Vagina (tissue), 2 donors: Measurements from ENCODE around the gene CBFA2T2. TPM values are rescaled to one million over a fixed set of nuclear protein-coding genes. Genes with fewer than 3 reads are reported as not detected.
"Not testable (repeated sequence)": the region's sequence is repeated elsewhere in the genome, so short reads cannot be mapped to it uniquely, and the experiment has no call there.

ENCODE experiments used
- DNase-seq, 2 donors: peaks; one replicate each; pipeline ENCODE4 v3.0.0-alpha.2; 2017; ENCODE audit errors: extremely low spot score in 2 of 2
- H3K27ac ChIP-seq: fragments of 200-600 bp; sonication (generic); one replicate; pipeline ENCODE4 v1.5.1; 2019
- H3K27me3 ChIP-seq: fragments of 200-600 bp; sonication (generic); one replicate; pipeline ENCODE4 v1.5.1; 2019
- H3K36me3 ChIP-seq, 2 donors: fragments of 200-600 bp; sonication (generic); one replicate each; pipeline ENCODE4 v1.5.1; 2017 to 2019
- H3K4me1 ChIP-seq: fragments of 200-600 bp; sonication (generic); one replicate; pipeline ENCODE4 v1.5.1; 2019
- H3K4me3 ChIP-seq, 2 donors: fragments of 200-600 bp; sonication (generic); 1 replicate in 1 of 2; 2 replicates in 1 of 2; pipeline ENCODE4 v1.5.1; 2016 to 2019
- H3K9me3 ChIP-seq: fragments of 200-600 bp; sonication (generic); one replicate; pipeline ENCODE4 v1.5.1; 2019
- CTCF ChIP-seq, 3 experiments: fragments of 450-650 bp in 2 of 3; fragments of 200-600 bp in 1 of 3; sonication (generic) in 1 of 3; IDR thresholded peaks; one replicate each; pipeline ENCODE4 v1.5.1; 2017 to 2019; ENCODE audit warnings: antibody characterized with exemption in 3 of 3, mild to moderate bottlenecking in 2 of 3, moderate library complexity in 2 of 3
- POLR2A ChIP-seq, 2 donors: fragments of 450-650 bp; IDR thresholded peaks; one replicate each; pipeline ENCODE4 v1.6.1; 2017; ENCODE audit warnings: antibody characterized with exemption in 2 of 2, mild to moderate bottlenecking in 2 of 2, moderate library complexity in 2 of 2
- POLR2AphosphoS5 ChIP-seq, 2 donors: sonication (generic); formaldehyde crosslinking; IDR thresholded peaks; one replicate each; pipeline ENCODE4 v1.9.0; 2017; ENCODE audit warnings: antibody characterized with exemption in 2 of 2, mild to moderate bottlenecking in 2 of 2, low read depth in 1 of 2; ENCODE audit not compliant: insufficient read depth in 1 of 2
- intact Hi-C: fragments of 100-400 bp; cut with DNase I; formaldehyde crosslinking; loops from one replicate; pipeline ENCODE4 v1.15.1; 2023
- total RNA-seq: library from RNA; depleted of rRNA; stranded (reverse); fragments of >200 nt; gene quantifications from one replicate; pipeline ENCODE4 v1.2.3, GENCODE V29; 2016

The CBFA2T2 gene
- total RNA-seq, 1 donor from 2014 or later = 34.9 TPM

GRCh38 chr20:33532753-33533459 lies 43.0 kb downstream of the CBFA2T2 start:
- Histone ChIP-seq H3K9me3 (no peaks in the 10 kb centered on the region), H3K4me1 (peaks cover 31% of the 10 kb centered on the region), H3K27me3 (no peaks in the 10 kb centered on the region), H3K4me3 (no peak overlapping the region), H3K27ac (no peak overlapping the region), H3K36me3 (no peaks in the 10 kb centered on the region)
- intact Hi-C loops = no loop called here
- DNase-seq = no peak
- TF ChIP-seq POLR2A (IDR thresholded peaks at IDR 0.05) (no peak), POLR2AphosphoS5 (IDR thresholded peaks at IDR 0.05; ENCODE audit: insufficient read depth in 1 of 2, low read depth in 1 of 2) (no peak), CTCF (IDR thresholded peaks at IDR 0.05) (no peak)

- DNase-seq, intact Hi-C loops, H3K27me3 ChIP-seq, H3K9me3 ChIP-seq, H3K27ac ChIP-seq, H3K4me3 ChIP-seq, H3K36me3 ChIP-seq: not testable (repeated sequence)
- peaks cover 42% of the 10 kb centered on the region for H3K4me1 ChIP-seq
Observed at GRCh38 chr20:33535717-33536116, 45.8 kb downstream of the CBFA2T2 start.

GRCh38 chr20:33537608-33538007 lies 47.7 kb downstream of the CBFA2T2 start:
- H3K27ac ChIP-seq = no peak overlapping the region
- H3K36me3 ChIP-seq = no peaks in the 10 kb centered on the region
- H3K27me3 ChIP-seq = no peaks in the 10 kb centered on the region
- no peaks in the 10 kb centered on the region for H3K9me3 ChIP-seq
- TF ChIP-seq POLR2AphosphoS5 (IDR thresholded peaks at IDR 0.05; ENCODE audit: insufficient read depth in 1 of 2, low read depth in 1 of 2) = no peak
- TF ChIP-seq POLR2A (IDR thresholded peaks at IDR 0.05) = no peak
- TF ChIP-seq CTCF (IDR thresholded peaks at IDR 0.05) = no peak
- peaks cover 33% of the 10 kb centered on the region for H3K4me1 ChIP-seq
- intact Hi-C loops = no loop called here
- no peak overlapping the region for H3K4me3 ChIP-seq
- DNase-seq = no peak

GRCh38 chr20:33539129-33539528 lies 49.2 kb downstream of the CBFA2T2 start:
- no peak overlapping the region for H3K4me3 ChIP-seq
- peaks cover 25% of the 10 kb centered on the region for H3K4me1 ChIP-seq
- H3K27me3 ChIP-seq = no peaks in the 10 kb centered on the region
- H3K9me3 ChIP-seq = no peaks in the 10 kb centered on the region
- H3K27ac ChIP-seq = no peak overlapping the region
- DNase-seq = no peak
- TF ChIP-seq POLR2A (IDR thresholded peaks at IDR 0.05) (no peak), POLR2AphosphoS5 (IDR thresholded peaks at IDR 0.05; ENCODE audit: insufficient read depth in 1 of 2, low read depth in 1 of 2) (no peak), CTCF (IDR thresholded peaks at IDR 0.05) (no peak)
- intact Hi-C loops = no loop called here
- no peaks in the 10 kb centered on the region for H3K36me3 ChIP-seq

- Histone ChIP-seq H3K4me3 (no peak overlapping the region), H3K36me3 (no peaks in the 10 kb centered on the region), H3K4me1 (peaks cover 25% of the 10 kb centered on the region), H3K9me3 (no peaks in the 10 kb centered on the region), H3K27me3 (no peaks in the 10 kb centered on the region), H3K27ac (no peak overlapping the region)
- no peak for DNase-seq
- intact Hi-C loops = no loop called here
- no peak for TF ChIP-seq POLR2AphosphoS5 (IDR thresholded peaks at IDR 0.05; ENCODE audit: insufficient read depth in 1 of 2, low read depth in 1 of 2)
- no peak for TF ChIP-seq POLR2A (IDR thresholded peaks at IDR 0.05)
- TF ChIP-seq CTCF (IDR thresholded peaks at IDR 0.05) = no peak
Observed at GRCh38 chr20:33540427-33540826, 50.5 kb downstream of the CBFA2T2 start.
